SHP77 (cell line): ENCODE results near the gene RAB30.

Source experiments
- DNase-seq, 2 experiments: peaks; one replicate each; lab custom pipeline; 2025; lab: John Stamatoyannopoulos, UW

Gene RAB30

GRCh38 chr11:83039566-83039965 lies 32.1 kb downstream of the RAB30 start:
- DNase-seq, result no peak

DNA sequence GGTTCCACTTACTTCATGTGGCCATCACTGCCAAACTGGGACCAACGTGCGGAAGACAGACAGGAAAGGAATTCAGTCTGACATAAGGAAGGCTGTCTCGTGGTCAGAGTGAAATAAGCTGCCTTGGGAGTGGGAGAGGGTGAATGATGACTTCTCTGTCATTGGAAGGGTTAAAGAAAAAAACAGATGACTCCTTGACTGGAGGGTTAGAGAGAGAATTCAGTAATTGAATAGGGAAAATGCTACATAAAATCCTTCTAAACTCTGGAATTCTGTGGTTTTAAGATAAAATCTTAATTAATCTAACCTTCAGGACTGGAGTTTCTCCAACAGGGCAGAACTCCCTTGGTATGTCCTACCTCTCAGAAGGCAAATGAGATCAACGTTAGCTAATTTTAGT lies 33.8 kb downstream of the RAB30 start:
- DNase-seq, result no peak

- DNase-seq, result no peak
Observed at GRCh38 chr11:83036701-83037100, 35.0 kb downstream of the RAB30 start.

GRCh38 chr11:83035070-83035854 lies 36.4 kb downstream of the RAB30 start:
- DNase-seq, result no peak

- DNase-seq, result no peak
Observed at GRCh38 chr11:83034673-83035014, 37.1 kb downstream of the RAB30 start.

GRCh38 chr11:83033972-83034672 lies 37.6 kb downstream of the RAB30 start:
- no peak for DNase-seq

DNA sequence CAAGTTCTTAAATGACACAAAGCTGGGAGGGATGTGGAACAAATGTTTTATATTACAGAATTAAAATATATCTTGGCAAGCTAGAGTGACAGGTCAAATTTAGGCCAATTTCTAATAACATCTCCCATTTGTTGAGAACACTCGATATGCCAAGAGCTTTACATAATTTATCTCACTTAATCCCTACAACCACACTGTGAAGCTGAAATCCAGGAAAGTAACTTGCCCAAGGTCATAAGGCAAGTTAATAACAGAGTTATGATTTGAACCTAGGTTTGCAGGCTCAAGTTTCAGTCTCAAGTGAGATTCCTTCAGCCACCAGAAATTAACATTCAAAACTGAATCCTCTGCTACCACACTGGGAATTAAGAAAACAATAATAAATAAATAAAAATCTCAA lies 38.3 kb downstream of the RAB30 start:
- no peak for DNase-seq

GRCh38 chr11:83031127-83031526 lies 40.6 kb downstream of the RAB30 start:
- no peak for DNase-seq

DNA sequence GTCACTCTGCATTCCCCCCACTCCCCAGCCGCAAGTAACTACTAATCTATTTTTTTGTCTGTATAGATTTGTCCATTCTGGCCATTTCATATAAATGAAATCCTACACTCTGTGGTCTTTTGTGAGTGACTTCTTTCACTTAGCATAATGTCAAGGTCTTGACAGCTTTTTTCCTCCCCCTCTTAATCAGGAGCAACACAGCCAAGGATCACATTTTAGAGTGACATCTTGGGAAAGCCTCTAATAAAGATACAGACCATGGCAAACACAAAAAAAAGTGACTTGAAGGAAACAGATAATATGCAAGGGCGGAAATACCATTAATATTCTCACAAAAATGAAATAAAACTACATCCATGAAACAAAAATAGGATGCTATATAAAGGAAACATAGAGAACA lies 43.9 kb downstream of the RAB30 start:
- no peak for DNase-seq

- no peak for DNase-seq
Observed at GRCh38 chr11:83027289-83027688, 44.4 kb downstream of the RAB30 start.

DNA sequence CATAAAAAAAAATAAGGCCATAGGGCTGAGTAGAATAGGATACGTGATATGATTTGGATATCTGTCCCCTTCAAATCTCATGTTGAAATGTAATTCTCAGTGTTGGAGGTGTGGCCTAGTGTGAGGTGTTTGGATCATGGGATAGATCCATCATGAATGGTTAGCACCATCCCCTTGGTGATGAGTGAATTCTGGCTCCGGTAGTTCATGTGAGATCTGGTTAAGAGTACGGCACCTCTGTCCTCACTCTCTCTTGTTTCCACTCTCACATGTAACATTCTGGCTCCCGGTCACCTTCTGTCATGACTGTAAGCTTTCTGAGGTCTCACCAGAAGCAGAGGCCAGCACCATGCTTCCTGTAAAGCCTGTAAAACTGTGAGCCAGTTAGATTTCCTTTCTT lies 45.5 kb downstream of the RAB30 start:
- no peak for DNase-seq

- no peak for DNase-seq
Observed at GRCh38 chr11:83025267-83025704, 46.4 kb downstream of the RAB30 start.

DNA sequence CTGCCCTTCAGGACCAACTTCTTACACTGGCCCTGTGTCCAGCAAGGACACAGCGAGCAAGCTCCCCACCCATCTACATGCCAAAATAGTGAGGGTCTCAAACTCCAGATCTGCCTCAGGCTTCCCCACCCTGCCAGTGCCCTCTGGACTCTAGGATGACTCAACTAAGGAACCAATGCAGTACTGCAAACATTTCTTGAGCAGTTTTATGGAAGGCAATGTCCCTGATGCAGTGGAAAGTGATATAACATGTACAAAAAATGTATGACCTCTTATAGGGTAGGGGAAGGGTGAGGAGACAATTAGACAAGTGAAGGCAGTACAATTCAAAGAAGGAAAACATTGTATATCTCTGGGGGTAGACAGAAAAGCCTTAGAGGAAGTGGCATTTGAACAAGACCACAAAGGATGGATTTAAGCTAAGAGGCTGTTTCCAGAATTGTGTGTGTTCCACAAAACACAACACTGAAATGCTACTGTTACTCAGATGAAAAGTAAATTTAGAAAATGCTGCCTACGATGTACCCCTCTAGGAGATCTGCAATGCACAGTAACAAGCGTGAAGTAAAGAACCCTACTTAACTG lies 47.3 kb downstream of the RAB30 start:
- DNase-seq, result no peak

- DNase-seq, result no peak
Observed at GRCh38 chr11:83023410-83023809, 48.3 kb downstream of the RAB30 start.

- DNase-seq, result no peak
Observed at GRCh38 chr11:83021780-83022125, 49.9 kb downstream of the RAB30 start.

GRCh38 chr11:83020942-83021779 lies 50.5 kb downstream of the RAB30 start:
- DNase-seq, result peak; percentile 54 to 75

GRCh38 chr11:83019888-83020579 lies 51.7 kb downstream of the RAB30 start:
- DNase-seq, result no peak

- no peak for DNase-seq
Observed at GRCh38 chr11:83014951-83015350, 56.7 kb downstream of the RAB30 start.

DNA sequence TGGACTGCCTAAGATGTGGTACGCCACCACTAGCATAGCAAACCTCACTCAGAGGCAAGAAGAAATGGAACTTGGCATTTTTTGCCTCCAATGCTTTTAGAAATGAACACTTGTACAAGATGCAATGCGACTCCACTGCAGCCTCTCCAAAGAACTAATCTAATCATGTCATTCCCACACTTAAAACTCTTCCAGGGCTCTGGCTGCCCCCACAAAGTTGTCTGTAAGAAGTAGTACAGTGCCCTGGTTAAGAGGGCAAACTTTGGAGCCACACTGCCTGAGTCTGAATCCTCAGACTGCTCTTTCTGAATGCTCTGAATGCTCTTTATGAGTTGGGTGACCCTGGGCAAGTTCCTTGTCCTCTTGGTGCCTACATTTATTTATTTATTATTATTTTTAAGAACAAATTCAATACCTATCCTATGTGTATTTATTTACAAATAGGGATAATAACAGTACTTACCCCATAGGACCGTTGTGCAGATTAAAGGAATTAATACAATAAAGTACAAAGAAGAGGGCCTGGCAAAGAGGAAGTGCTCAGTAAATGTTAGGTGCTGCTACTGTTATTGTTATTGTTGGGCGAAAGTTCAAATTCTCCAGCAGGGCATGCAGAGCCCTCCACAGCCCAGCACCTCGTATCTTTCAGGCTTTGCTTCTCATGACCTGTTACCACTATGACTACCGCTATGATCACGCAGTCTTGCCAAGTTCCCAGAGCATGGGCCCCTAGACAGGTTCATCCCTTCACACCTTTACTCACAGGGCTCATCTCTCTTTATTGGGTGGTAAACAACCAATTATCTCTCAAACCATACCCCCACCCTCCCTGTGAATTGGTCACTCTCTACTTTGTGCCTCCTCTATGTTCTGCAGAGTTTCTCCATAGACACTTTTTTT lies 59.3 kb downstream of the RAB30 start:
- DNase-seq, result no peak

- peak in 1 of 2 experiments; percentile 27 for DNase-seq
Observed at GRCh38 chr11:83011333-83012167, 60.1 kb downstream of the RAB30 start.
